ENCODE results near the gene ARHGAP24. TPM values are rescaled to one million over a fixed set of nuclear protein-coding genes. Genes with fewer than 3 reads are reported as not detected.

The ARHGAP24 gene
- total RNA-seq, 3 donors from 2014 or later, result 5.2 to 11.6 (median 6.7) TPM

- Histone ChIP-seq H3K36me3 (ENCODE audit: low read depth) (no peaks in the 10 kb centered on the region), H3K9me3 (no peaks in the 10 kb centered on the region), H3K4me1 (ENCODE audit: low read depth) (no peaks in the 10 kb centered on the region), H3K4me3 (no peak overlapping the region)
- no peak for TF ChIP-seq CTCF (IDR thresholded peaks at IDR 0.05)
- ATAC-seq, result no peak
- intact Hi-C loops (cut with DNase I, micrococcal nuclease), result no loop called here
- DNase-seq, result no peak
These were observed 22.8 kb upstream of the ARHGAP24 start for GRCh38 chr4:85452058-85452731.

GRCh38 chr4:85455942-85456341, 19.0 kb upstream of the ARHGAP24 start:
- no peak for DNase-seq
- no peak for ATAC-seq
- H3K4me1 ChIP-seq (ENCODE audit: low read depth), result no peaks in the 10 kb centered on the region
- no peaks in the 10 kb centered on the region for H3K9me3 ChIP-seq
- no peaks in the 10 kb centered on the region for H3K36me3 ChIP-seq (ENCODE audit: low read depth)
- intact Hi-C loops (cut with DNase I, micrococcal nuclease), result no loop called here
- no peak overlapping the region for H3K4me3 ChIP-seq
- TF ChIP-seq CTCF (IDR thresholded peaks at IDR 0.05), result no peak

GRCh38 chr4:85457752-85458467, 17.0 kb upstream of the ARHGAP24 start:
- intact Hi-C loops (cut with DNase I, micrococcal nuclease), result no loop called here
- Histone ChIP-seq H3K36me3 (ENCODE audit: low read depth) (no peaks in the 10 kb centered on the region), H3K9me3 (no peaks in the 10 kb centered on the region), H3K4me1 (ENCODE audit: low read depth) (no peaks in the 10 kb centered on the region), H3K4me3 (no peak overlapping the region)
- no peak for TF ChIP-seq CTCF (IDR thresholded peaks at IDR 0.05)
- DNase-seq (peak in 1 of 3 donors; percentile 6), ATAC-seq (no peak)

- intact Hi-C loops (cut with DNase I, micrococcal nuclease), result no loop called here
- ATAC-seq (peak; percentile 96), DNase-seq (peak in 1 of 3 donors; percentile 57)
- Histone ChIP-seq H3K4me1 (ENCODE audit: low read depth) (no peaks in the 10 kb centered on the region), H3K36me3 (ENCODE audit: low read depth) (no peaks in the 10 kb centered on the region), H3K4me3 (no peak overlapping the region), H3K9me3 (no peaks in the 10 kb centered on the region)
- TF ChIP-seq CTCF (IDR thresholded peaks at IDR 0.05), result no peak
These were observed 15.2 kb upstream of the ARHGAP24 start for GRCh38 chr4:85459736-85460135.

- ATAC-seq (no peak), DNase-seq (no peak)
- no peaks in the 10 kb centered on the region for H3K9me3 ChIP-seq
- H3K36me3 ChIP-seq (ENCODE audit: low read depth), result no peaks in the 10 kb centered on the region
- H3K4me1 ChIP-seq (ENCODE audit: low read depth), result peaks cover 8% of the 10 kb centered on the region
- no peak for TF ChIP-seq CTCF (IDR thresholded peaks at IDR 0.05)
- intact Hi-C loops (cut with DNase I, micrococcal nuclease), result no loop called here
- H3K4me3 ChIP-seq, result no peak overlapping the region
These were observed 594 bp upstream of the ARHGAP24 start for GRCh38 chr4:85474356-85474755.
